ENCODE results near the gene CHMP1A.
A peak's percentile ranks its signal among the peaks of the same experiment; 100 is the strongest.
"Not testable (repeated sequence)": the region's sequence is repeated elsewhere in the genome, so short reads cannot be mapped to it uniquely, and the experiment has no call there.

Gene CHMP1A

DNA sequence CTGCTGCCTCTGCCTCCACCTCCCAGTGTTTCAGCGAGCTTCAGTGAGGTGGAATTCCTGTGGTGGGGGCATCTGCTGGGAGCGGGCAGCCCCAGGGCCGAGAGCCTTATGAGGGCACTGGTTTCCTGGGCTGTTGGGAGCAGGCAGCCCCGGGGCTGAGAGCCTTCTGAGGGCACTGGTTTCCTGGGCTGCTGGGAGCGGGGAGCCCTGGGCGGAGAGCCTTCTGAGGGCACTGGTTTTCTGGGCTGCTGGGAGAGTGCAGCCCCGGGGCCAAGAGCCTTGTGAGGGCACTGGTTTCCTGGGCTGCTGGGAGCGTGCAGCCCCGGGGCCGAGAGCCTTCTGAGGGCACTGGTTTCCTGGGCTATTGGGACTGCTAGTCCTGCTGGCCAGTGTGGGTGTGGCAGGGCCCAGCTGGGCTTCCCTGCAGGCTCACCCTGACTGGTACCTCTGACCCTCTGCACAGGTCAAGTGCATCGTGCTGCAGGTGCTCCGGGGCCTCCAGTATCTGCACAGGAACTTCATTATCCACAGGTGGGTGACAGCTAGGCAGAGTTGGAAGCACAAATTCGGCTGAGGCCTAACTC lies 34.6 kb upstream of the CHMP1A start:
- no peak for DNase-seq

DNA sequence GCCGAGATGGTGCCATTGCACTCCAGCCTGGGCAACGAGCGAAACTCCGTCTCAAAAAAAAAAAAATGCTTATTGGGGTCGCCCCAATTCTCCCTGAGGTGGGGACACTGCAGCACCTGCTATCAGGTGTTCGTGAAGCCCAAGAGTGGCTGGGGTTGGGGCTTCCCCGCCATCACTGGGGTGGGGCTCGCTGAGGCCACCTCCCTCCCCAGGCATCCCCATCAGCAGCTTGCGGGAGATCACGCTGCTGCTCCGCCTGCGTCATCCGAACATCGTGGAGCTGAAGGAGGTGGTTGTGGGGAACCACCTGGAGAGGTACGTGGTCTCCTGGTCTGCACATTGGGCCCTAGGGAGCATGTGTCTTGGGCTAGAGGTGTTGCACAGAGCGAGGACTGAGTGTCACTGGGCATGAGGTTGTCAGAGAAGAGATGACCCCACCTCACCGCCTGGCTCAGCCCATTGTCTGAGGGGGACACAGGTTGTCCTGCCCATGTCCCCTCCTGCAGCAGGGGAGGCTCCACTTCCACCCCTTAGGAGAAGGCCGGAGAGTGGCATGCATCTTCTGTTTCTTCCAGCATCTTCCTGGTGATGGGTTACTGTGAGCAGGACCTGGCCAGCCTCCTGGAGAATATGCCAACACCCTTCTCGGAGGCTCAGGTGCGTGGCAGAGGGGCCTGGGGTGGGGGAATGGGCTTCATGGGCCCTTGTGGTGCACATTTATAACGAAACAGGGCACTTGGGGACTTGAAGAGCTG lies 33.9 kb upstream of the CHMP1A start:
- no peak for DNase-seq

DNA sequence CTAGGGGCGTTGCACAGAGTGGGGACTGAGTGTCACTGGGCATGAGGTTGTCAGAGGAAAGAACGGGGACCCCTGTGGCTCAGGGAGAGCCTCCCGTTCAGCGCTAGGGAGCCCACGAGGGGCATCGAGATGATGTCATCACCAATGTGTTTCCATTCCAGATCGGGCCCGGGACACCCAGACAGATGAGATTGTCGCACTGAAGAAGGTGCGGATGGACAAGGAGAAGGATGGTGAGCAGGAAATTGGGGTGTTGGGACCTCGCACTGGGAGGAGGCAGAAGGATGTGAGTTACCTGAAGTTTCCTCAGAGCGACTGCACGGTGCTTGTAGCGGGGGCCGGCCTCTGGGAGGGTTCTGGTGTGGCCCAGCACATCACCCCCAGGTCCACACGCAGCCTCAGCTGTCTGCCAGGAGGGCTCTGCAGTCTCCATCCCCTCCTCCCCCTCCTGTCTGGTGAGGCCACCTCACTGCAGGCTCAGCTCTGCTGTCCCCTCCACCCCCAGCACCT lies 32.9 kb upstream of the CHMP1A start:
- no peak for DNase-seq

DNA sequence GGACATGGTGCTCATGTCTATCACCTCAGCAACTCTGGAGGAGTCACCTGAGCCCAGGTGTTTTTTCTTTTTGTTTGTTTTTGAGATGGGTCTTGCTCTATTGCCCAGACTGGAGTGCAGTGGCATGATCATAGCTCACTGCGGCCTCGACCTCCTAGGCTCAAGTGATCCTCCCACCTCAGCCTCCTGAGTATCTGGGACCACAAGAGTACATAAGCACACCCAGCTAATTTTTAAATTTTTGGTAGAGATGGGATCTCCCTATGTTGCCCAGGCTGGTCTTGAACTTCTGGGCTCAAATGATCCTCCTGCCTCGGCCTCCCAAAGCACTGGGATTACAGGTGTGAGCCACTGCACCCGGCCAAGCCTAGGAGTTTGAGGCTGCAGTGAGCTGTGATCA lies 32.1 kb upstream of the CHMP1A start:
- DNase-seq = not testable (repeated sequence)

DNA sequence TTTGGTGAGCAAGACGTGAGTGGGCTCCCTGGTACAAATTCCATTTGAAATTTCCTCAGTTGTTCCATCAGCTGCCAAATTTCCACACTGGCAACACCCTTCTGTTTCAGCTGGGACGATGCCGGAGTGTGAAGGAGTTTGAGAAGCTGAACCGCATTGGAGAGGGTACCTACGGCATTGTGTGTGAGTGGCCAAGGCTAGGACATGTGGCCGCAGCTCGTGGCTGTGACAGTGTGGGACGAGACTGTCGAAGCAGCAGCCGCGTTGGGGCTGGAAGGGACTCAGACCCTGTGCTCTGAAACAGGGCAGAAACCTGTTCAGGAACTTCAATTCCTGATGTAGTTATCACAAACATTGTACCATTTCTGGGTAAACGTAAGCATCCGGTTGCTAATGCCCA lies 31.6 kb upstream of the CHMP1A start:
- no peak for DNase-seq

DNA sequence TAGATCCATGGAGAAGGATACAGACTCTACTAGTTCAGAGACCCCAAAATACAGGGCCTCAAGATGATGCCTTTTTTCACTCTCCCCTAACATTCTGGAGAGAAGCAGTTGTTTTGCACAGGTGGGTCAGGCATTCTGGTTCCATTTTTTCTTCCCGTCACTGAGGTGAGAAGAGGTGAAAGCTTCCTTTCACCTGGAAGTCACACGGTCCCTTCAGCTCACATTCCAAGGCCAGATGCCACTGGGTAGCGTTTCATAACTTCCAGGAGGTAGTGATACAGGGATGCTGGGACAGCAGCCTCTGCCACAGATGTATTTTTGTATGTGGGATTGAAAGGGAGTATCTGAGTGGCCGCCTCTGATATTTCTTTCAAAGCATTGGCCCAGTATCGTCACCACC lies 30.9 kb upstream of the CHMP1A start:
- no peak for DNase-seq

DNA sequence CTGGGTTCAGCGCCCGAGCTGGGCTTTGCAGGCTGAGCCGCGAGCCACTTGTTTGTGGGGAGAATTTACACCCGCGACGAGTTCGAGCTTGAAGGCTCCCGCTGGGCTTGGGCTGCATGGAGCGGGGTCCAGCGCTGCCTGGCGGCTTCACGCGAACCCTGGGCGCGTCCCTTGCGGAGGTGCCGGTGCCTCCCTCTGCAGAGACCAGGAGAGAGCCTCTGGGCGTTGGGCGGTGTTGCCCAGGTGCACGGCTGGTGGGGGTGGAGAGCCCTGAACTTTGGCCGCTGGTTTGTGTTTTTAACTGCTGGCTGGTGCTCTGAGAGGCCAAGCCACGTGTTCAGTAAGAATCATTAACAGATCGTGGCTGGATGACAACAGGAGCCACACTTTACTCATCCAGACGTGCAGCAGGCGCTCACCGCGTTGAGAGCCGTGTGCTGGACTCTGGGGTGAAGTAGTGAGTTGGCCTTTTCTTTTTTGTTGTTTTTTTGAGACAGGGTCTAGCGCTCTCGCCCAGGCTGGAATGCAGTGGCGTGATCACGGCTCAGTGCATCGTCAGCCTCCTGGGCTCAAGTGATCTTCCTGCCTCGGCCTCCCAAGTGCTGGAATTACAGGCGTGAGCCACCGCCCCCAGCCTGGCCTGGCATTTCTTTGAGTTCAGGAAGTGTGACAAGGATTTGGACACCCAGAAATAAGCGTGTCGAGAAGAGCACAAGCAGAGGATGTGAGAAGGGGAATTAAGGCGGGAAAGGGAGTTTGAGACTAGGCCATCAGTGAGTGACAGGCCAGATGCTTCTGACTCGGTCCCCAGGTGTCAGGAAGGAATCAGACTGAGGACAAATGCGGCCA lies 29.8 kb upstream of the CHMP1A start:
- DNase-seq = no peak

DNA sequence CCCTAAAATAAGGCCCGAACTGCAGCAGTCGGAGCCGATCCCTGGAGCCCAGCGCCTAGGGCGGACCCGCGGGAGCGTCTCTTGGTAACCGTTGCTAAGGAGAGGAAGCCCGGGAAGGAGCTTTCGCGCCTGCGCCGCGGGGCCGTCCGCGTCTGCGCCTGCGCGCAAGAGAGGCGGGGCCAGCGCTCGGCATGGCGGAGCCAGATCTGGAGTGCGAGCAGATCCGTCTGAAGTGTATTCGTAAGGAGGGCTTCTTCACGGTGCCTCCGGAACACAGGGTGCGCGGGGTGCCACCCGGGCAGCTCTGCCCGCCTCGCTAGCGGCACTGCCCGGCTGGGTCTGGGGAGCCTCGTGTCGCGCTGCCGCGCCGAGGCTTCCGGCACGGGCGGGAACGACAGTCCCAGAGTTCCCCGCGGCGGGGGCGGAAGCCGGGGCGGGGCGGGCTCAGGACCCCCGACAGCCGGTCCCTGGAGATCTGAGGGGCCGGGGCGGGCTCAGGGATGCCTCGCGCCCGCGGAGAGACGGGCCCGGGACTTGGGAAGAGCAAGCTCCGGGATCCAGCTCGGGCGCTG lies 29.1 kb upstream of the CHMP1A start, which contains the start of gene CDK10:
Gene CDK10, plus strand, starts transcription at position 170 of the 572 bp plus-strand sequence. Its CDS starts 22 bp downstream, at position 192.
- DNase-seq = peak; percentile 86 to 90

DNA sequence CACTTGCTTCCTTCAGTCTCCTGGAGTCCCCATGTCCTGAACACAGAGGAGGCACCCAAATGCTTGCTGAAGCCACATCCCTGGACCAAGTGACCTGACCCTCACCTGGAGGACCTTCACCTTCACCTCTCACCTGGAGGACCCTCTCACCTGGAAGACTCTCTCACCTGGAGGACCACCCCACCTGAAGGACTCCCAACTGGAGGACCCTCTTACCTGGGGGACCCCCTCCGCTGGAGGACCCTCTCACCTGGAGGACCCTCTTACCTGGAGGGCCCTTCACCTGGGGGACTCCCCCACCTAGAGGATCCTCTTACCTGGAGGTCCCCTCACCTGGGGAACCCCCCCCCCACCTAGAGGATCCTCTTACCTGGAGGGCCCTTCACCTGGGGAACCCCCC lies 28.4 kb upstream of the CHMP1A start:
- DNase-seq = no peak

DNA sequence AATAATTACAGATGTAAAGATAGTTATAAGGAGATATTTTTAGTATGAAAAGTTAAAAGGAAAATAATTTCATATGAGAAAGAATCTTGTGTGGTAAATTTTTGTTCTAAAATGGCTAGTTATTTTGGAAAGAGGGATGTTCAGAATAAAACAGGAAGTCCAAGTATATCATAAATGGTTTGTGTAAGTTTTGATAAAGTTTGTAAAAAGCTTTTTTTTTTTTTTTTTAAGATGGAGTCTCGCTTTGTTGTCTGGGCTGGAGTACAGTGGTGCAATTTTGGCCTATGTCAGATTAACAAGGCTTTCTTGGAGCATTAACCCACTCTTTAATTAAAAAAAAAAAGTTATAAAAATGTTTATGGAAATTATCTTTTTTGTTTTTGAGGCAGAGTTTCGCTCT lies 20.8 kb upstream of the CHMP1A start:
- DNase-seq = no peak

DNA sequence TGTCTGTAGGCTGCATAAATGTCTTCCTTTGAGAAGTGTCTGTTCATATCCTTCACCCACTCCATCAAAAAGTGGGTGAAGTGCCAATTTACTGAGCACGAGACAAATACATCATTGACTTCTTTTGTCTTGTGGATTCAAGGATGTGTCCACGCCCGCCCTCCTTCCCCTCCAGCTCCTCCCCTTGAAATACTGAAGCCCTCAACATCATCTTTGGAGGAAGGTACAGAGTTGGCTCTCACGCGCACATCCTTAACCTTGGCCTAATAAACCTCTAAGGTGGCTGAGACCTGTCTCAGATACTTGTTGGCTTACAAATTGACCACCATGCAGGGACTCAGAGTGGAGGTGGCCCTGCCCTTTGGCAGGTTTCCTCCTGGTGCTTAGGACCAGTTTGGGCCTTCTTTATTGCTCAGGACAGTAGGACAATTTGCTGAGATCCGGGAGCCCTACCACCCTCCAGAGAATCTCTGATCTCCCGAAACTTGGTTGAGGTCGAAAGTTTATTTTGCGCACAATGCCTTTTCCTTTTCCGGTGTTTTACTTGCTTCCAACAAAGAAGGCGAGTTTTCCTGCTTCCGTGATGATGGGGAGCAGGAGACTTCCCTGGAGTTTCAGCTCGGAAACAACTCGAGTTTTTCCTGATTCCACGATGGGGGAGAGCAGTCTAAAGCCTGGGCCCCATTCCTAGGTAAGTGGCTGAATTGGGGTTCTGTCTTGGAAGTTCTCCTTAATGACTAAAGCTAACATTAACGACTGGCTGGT lies 14.9 kb upstream of the CHMP1A start:
- no peak for DNase-seq

DNA sequence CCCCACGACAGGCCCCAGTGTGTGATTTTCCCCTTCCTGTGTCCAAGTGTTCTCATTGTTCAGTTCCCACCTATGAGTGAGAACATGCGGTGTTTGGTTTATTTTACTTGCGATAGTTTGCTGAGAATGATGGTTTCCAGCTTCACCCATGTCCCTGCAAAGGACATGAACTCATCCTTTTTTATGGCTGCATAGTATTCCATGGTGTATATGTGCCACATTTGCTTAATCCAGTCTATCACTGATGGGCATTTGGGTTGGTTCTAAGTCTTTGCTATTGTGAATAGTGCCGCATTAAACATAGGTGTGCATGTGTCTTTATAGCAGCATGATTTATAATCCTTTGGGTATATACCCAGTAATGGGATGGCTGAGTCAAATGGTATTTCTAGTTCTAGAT lies 14.1 kb upstream of the CHMP1A start:
- not testable (repeated sequence) for DNase-seq

DNA sequence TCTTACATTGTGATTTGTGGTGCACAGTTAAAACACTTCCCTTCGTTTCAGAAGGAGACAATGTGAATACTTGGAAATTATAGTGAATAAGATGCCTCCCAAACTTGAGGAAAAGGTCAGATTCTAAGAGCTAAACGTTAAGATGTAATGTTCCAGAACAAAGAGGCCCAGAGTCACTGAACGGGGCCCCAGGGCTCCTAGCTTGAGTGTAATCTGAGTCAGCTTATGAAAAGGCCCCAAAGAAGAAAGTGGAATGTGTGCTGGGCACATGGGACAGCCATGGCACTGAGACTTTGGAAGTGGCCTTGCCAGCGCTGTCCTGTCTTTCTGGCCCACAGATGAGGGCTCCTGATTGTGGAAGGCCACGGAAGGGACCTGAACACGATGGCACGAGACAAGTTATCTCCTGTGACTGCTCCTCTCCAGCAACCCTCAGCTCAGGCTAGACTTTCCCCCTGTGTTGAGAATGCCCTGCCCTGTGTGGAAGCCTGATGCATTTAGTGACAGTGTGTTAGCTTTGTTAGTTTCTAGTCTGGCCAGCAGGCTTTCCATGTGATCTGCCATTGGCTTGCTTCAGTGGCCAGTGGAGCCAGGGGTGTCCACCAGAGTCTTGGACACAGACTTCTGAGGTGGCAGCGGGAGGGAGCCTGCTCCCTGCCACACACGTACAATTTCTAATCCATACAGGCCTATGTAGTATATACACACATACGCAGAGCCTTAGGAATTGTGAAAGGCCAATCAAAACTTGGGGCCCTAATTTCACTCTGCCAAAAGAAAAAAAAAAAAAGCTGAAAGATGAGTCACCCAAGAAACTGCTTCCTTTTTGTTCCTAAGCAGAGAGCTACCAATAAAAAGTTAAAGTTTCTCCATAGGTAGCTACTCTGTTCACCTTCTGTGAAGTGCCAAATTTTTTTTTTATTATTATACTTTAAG lies 13.3 kb upstream of the CHMP1A start:
- DNase-seq = no peak

DNA sequence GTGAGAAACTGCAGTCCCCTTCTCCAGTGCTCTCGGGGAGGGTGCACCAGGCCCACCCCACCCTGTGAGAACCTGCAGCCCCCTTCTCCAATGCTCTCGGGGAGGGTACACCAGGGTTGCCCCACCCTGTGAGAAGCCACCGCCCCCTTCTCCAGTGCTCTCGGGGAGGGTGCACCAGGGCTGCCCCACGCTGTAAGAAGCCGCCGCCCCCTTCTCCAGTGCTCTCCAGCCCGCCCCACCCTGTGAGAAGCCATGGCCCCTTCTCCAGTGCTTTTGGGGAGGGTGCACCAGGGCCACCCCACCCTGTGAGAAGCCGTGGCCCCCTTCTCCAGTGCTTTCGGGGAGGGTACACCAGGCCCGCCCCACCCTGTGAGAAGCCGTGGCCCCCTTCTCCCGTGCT lies 12.2 kb upstream of the CHMP1A start:
- no peak for DNase-seq

DNA sequence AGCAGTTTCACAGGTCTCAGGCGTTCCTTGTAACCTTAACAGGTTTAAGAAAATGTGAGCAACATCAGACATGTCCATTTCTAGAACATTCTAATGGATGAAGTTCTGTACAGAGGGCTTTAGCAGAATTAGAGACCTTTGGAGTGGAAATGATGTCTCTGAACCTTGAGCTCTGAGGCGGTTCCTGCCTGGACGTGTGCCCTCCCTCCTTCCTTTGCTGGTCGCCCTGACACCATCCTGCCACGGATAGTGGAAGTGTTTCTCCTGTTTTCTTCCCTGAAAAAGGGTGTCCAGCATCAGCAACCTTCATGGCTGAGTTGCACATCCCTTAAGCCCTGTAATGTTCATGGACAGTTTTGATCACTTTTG lies 11.3 kb upstream of the CHMP1A start:
- no peak for DNase-seq

DNA sequence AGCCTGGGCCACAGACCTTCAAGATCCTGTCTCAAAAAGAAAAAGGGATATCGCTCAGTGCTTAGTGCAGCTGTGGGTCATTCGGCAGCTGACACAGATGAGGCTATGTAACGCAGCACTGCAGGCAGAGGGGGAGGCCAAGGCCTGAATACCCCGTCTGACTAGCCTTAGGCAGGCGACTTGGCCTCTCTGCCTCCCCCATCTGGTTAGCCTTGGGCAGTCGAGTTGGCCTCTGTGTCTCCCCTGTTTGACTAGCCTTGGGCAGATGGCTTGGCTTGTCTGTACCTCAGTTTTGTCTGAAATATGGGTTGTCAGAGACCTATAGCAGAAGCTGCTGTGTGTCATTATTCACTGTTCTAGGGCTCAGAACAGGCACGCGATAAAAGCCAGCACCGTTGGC lies 10.1 kb upstream of the CHMP1A start:
- no peak for DNase-seq

DNA sequence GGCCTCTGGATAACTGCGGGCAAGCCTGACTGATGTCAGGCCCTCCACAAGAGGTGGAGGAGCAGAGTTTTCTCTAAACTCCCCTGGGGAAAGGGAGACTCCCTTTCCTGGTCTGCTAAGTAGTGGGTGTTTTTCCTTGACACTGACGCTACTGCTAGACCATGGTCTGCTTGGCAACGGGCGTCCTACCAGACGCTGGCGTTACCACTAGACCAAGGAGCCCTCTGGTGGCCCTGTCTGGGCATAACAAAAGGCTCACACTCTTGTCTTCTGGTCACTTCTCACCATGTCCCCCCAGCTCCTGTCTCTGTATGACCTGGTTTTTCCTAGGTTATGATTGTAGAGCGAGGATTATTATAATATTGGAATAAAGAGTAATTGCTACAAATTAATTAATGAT lies 9.5 kb upstream of the CHMP1A start:
- DNase-seq = not testable (repeated sequence)

DNA sequence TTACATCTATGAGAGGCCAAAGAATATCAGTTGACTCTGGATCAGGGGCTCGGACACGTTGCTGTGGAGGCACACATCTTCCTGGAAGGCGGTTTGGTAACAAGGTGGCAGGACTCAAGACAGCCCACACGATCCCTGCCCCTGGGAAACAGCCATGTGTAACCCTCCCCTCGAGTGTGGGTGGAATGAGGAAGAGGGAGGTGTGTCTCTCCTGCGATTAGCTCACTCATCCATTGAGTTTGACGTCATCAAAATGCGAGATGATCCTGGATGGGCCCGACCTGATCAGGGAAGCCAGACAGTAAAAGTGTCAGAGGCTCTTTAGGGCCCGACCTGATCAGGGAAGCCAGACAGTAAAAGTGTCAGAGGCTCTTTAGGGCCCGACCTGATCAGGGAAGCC lies 6.7 kb upstream of the CHMP1A start:
- not testable (repeated sequence) for DNase-seq

DNA sequence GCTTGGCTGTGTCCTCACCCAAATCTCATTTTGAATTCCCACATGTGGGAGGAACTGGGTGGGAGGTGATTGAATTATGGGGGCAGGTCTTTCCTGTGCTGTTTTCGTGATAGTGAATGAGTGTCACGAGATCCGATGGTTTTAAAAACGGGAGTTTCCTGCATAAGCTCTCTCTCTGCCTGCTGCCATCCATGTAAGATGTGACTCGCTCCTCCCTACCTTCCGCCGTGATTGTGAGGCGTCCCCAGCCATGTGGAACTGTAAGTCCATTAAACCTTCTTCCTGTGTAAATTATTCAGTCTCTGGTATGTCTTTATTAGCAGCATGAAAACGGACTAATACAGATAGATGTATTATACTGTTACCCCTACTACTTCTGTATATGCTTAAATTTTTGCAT lies 3.7 kb upstream of the CHMP1A start:
- no peak for DNase-seq

DNA sequence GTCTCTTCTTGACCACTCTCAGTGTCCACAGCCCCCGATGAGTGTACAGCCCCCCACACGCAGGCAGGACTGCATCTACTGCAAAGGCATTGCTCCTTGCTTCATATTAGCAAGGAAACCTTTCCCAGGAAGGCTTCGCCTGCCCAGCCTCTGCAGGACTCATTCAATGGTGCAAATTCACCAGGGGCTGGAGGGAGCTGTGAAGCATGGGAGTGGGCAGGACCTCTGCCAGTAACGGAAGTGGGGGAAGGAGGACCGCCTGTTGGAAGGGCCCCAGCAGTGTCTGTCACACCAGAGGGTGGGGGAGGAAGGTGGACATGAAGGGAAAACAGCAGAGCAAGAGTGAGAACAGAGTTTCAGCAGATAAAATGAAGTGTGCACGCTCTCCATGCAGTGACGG lies 2.6 kb upstream of the CHMP1A start:
- DNase-seq = no peak

DNA sequence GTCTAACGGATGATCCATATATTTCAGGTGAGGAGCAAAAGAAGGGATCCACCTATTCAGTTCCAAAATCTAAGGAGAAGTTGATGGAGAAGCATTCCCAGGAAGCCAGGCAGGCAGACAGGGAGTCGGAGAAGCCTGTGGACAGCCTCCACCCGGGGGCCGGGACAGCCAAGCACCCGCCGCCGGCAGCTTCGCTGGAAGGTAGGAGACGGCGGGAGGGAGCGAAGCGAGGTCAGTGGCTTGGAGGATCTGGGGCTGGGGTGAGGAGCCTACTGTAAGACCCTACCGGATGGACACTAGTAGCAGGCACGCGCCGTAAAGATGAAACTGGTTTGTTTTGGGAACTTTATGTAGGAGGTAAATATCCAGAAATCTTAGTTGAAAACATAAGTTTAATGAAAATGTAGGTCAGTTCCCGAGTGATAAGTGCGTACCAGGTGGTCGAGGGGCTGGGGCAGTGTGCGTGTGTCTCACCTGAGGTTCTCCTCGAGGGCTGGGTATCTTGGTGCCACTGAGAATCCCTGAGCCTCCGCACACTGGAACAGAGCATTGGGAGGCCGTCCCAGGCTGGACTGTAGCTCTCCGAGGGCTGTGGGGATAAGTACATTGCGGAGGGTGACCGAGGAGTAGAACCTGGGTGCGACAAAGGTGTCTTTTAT lies 842 bp upstream of the CHMP1A start:
- no peak for DNase-seq
